B cell (primary cell): Measurements from ENCODE around the gene POFUT2. TPM values are rescaled to one million over a fixed set of nuclear protein-coding genes. Genes with fewer than 3 reads are reported as not detected.

ENCODE experiments used
- ATAC-seq: fragments of 200-7000 bp; cut with Tn5 transposase; one replicate; pipeline ENCODE4 v1.10.0; 2021; ENCODE audit warnings: low read depth, mild to moderate bottlenecking, moderate number of reproducible peaks, moderate library complexity
- CTCF ChIA-PET: fragments of 350-600 bp; sonication (Branson Sonifier 250); formaldehyde crosslinking; loops from one replicate; lab custom pipeline; 2021; ENCODE audit warnings: antibody characterized with exemption, inconsistent platforms; lab: Charles Lee
- POLR2A ChIA-PET: fragments of 350-600 bp; sonication (Branson Sonifier 250); formaldehyde crosslinking; loops from one replicate; lab custom pipeline; 2021; ENCODE audit warnings: antibody characterized with exemption; lab: Charles Lee
- DNase-seq: peaks from one replicate; pipeline ENCODE4 v3.0.0; 2013
- H2AFZ ChIP-seq: 2 replicates; pipeline ENCODE4 v1.6.1; 2012; ENCODE audit warnings: mild to moderate bottlenecking, low read depth, low read length; ENCODE audit not compliant: insufficient read depth, poor library complexity, severe bottlenecking
- H3K27ac ChIP-seq, 2 donors: 1 replicate in 1 of 2; 2 replicates in 1 of 2; pipeline ENCODE4 v1.5.1; 2012 to 2013; ENCODE audit warnings: low read length in 2 of 2, mild to moderate bottlenecking in 2 of 2, moderate library complexity in 1 of 2
- H3K27me3 ChIP-seq, 4 experiments: fragments of 200-600 bp in 1 of 4; sonication (generic) in 1 of 4; replicated peaks in 1 of 4; 1 replicate in 2 of 4; 2 replicates in 2 of 4; pipeline versions ENCODE4 v1.6.1 to v1.7.0; 2013 to 2016; ENCODE audit warnings: low read length in 3 of 4, mild to moderate bottlenecking in 2 of 4, mixed read lengths in 1 of 4, moderate library complexity in 1 of 4; ENCODE audit not compliant: insufficient read depth in 4 of 4, control insufficient read depth in 3 of 4; ENCODE audit errors: control extremely low read depth in 1 of 4
- H3K36me3 ChIP-seq, 2 experiments: replicated peaks in 1 of 2; 1 replicate in 1 of 2; 2 replicates in 1 of 2; pipeline versions ENCODE4 v1.6.1 to v1.7.1; 2013; ENCODE audit warnings: low read length in 1 of 2; ENCODE audit not compliant: insufficient read depth in 2 of 2, control insufficient read depth in 1 of 2; ENCODE audit errors: control extremely low read depth in 1 of 2, extremely low read depth in 1 of 2
- H3K4me1 ChIP-seq, 2 donors: fragments of 200-600 bp in 1 of 2; sonication (generic) in 1 of 2; 1 replicate in 1 of 2; 2 replicates in 1 of 2; pipeline versions ENCODE4 v1.5.1 to v1.6.1; 2013 to 2017; ENCODE audit warnings: low read length in 2 of 2; ENCODE audit not compliant: control insufficient read depth in 2 of 2, insufficient read depth in 2 of 2
- H3K4me2 ChIP-seq: replicated peaks from 2 replicates; pipeline ENCODE3; 2012; ENCODE audit warnings: mild to moderate bottlenecking, low read depth, low read length; ENCODE audit not compliant: poor library complexity, severe bottlenecking
- H3K4me3 ChIP-seq, 5 experiments: fragments of 200-600 bp in 1 of 5; sonication (generic) in 1 of 5; 1 replicate in 3 of 5; 2 replicates in 2 of 5; pipeline versions ENCODE4 v1.5.1 to v1.7.0; 2011 to 2016; ENCODE audit warnings: low read length in 4 of 5, mild to moderate bottlenecking in 4 of 5, low read depth in 2 of 5, control low read depth in 1 of 5, moderate library complexity in 1 of 5; ENCODE audit not compliant: insufficient read depth in 1 of 5; ENCODE audit errors: control extremely low read depth in 1 of 5, extremely low read depth in 1 of 5
- H3K79me2 ChIP-seq: fragments of 200-600 bp; sonication (generic); one replicate; pipeline ENCODE4 v1.6.0; 2016; ENCODE audit warnings: low read length; ENCODE audit not compliant: control insufficient read depth, insufficient read depth
- H3K9ac ChIP-seq: fragments of 200-600 bp; sonication (generic); 2 replicates; pipeline ENCODE4 v1.6.1; 2017; ENCODE audit warnings: mild to moderate bottlenecking, low read length, moderate library complexity
- H3K9me3 ChIP-seq, 3 donors: one replicate each; pipeline versions ENCODE4 v1.6.1 to v1.7.1; 2013; ENCODE audit warnings: low read length in 2 of 3; ENCODE audit not compliant: control insufficient read depth in 2 of 3, insufficient read depth in 1 of 3; ENCODE audit errors: control extremely low read depth in 1 of 3
- H4K20me1 ChIP-seq: 2 replicates; pipeline ENCODE4 v1.6.0; 2012; ENCODE audit warnings: mild to moderate bottlenecking, low read length; ENCODE audit not compliant: insufficient read depth, control insufficient read depth, poor library complexity, severe bottlenecking
- H3K27ac Mint-ChIP-seq: one replicate; pipeline ENCODE4 v1.8.0; 2021; ENCODE audit warnings: mixed read lengths
- H3K27me3 Mint-ChIP-seq: one replicate; pipeline ENCODE4 v1.8.0; 2021; ENCODE audit warnings: mixed read lengths
- H3K4me1 Mint-ChIP-seq: one replicate; pipeline ENCODE4 v1.8.0; 2021; ENCODE audit warnings: mixed read lengths
- H3K4me3 Mint-ChIP-seq: one replicate; pipeline ENCODE4 v1.8.0; 2021; ENCODE audit warnings: mixed read lengths
- H3K9me3 Mint-ChIP-seq: one replicate; pipeline ENCODE4 v1.8.0; 2022; ENCODE audit warnings: mixed read lengths; ENCODE audit not compliant: insufficient read depth
- CTCF ChIP-seq: fragments of 200-600 bp; IDR thresholded peaks from one replicate; pipeline ENCODE4 v1.8.0; 2022; ENCODE audit warnings: antibody characterized with exemption, mild to moderate bottlenecking
- EZH2 ChIP-seq: IDR thresholded peaks from 2 replicates; pipeline ENCODE4 v1.6.1; 2012; ENCODE audit warnings: borderline replicate concordance, low read depth, mild to moderate bottlenecking, moderate library complexity, low read length; ENCODE audit not compliant: insufficient read depth, poor library complexity, severe bottlenecking
- WGBS: methylation state at CpG from one replicate; pipeline ENCODE4 v1.1.5; 2013; ENCODE audit warnings: missing lambda C conversion rate; ENCODE audit not compliant: insufficient coverage; 5-methylcytosine and 5-hydroxymethylcytosine counted together
- intact Hi-C: fragments of 100-400 bp; cut with micrococcal nuclease; formaldehyde crosslinking; loops from one replicate; pipeline ENCODE4 v1.10.0; 2022
- polyA plus RNA-seq: library from polyadenylated mRNA; depleted of rRNA; stranded (reverse); fragments of >200 nt; gene quantifications from 2 replicates; pipeline ENCODE4 v1.2.3, GENCODE V29; 2012
- total RNA-seq, 2 donors: library from RNA; stranded (reverse); fragments of 120-200 nt in 1 of 2; gene quantifications; 1 replicate in 1 of 2; 2 replicates in 1 of 2; pipeline versions ENCODE4 v1.2.3 to v1.2.4, GENCODE V29; 2013 to 2022

The POFUT2 gene
- total and polyA plus RNA-seq, 2 donors (not counting 1 experiment from before 2014, with no cell fraction given): 38.3 to 41.8 TPM

GRCh38 chr21:45278156-45278911 is 9.4 kb downstream of the POFUT2 start:
- no peaks in the 10 kb centered on the region for H3K4me1 Mint-ChIP-seq
- intact Hi-C loops: no loop called here
- Histone ChIP-seq H3K9ac (no peak overlapping the region), H3K27me3 (no peaks in the 10 kb centered on the region), H3K4me3 (no peak overlapping the region), H3K36me3 (peaks cover 0 to 45% of the 10 kb centered on the region in 2 experiments), H2AFZ (no peak overlapping the region), H4K20me1 (peaks cover 10% of the 10 kb centered on the region), H3K27ac (no peak overlapping the region), H3K4me2 (no peak overlapping the region), H3K4me1 (no peaks in the 10 kb centered on the region), H3K9me3 (peaks cover 0 to under 1% (median 0%) of the 10 kb centered on the region in 3 donors), H3K79me2 (no peaks in the 10 kb centered on the region)
- ChIA-PET CTCF (no interaction called here), POLR2A (no interaction called here)
- no peak overlapping the region for H3K4me3 Mint-ChIP-seq
- DNase-seq: no peak
- 98% methylated on average over 26 of the region's 27 CpGs for WGBS
- no peaks in the 10 kb centered on the region for H3K9me3 Mint-ChIP-seq
- no peak overlapping the region for H3K27ac Mint-ChIP-seq
- ATAC-seq: no peak
- TF ChIP-seq EZH2 (no peak), CTCF (no peak)
- no peaks in the 10 kb centered on the region for H3K27me3 Mint-ChIP-seq
